Measurements from ENCODE around the gene PCCA.

Gene PCCA

GRCh38 chr13:100534147-100534843 is 445.4 kb downstream of the PCCA start:
- Histone ChIP-seq H3K27ac (no peak overlapping the region), H3K27me3 (ENCODE audit: insufficient read depth, low read depth, severe bottlenecking) (no peaks in the 10 kb centered on the region), H3K4me3 (ENCODE audit: low read depth, low read length) (no peak overlapping the region), H3K9me3 (ENCODE audit: severe bottlenecking) (no peaks in the 10 kb centered on the region), H3K36me3 (peaks cover 3% of the 10 kb centered on the region)
- TF ChIP-seq CTCF (IDR thresholded peaks at IDR 0.05; ENCODE audit: low read depth, low read length): no peak
- no peak for DNase-seq

GRCh38 chr13:100534911-100535310 is 446.0 kb downstream of the PCCA start:
- no peak for TF ChIP-seq CTCF (IDR thresholded peaks at IDR 0.05; ENCODE audit: low read depth, low read length)
- Histone ChIP-seq H3K4me3 (ENCODE audit: low read depth, low read length) (no peak overlapping the region), H3K27ac (no peak overlapping the region), H3K27me3 (ENCODE audit: insufficient read depth, low read depth, severe bottlenecking) (no peaks in the 10 kb centered on the region), H3K9me3 (ENCODE audit: severe bottlenecking) (no peaks in the 10 kb centered on the region), H3K36me3 (no peaks in the 10 kb centered on the region; the same call in 1 of the 2 replicates)
- DNase-seq: no peak

- no peak for TF ChIP-seq CTCF (IDR thresholded peaks at IDR 0.05; ENCODE audit: low read depth, low read length)
- no peak overlapping the region for H3K4me3 ChIP-seq (ENCODE audit: low read depth, low read length)
Observed at GRCh38 chr13:100535426-100536135, 446.7 kb downstream of the PCCA start.

GRCh38 chr13:100536643-100537180 is 447.8 kb downstream of the PCCA start:
- DNase-seq: no peak
- no peaks in the 10 kb centered on the region for H3K27me3 ChIP-seq (ENCODE audit: insufficient read depth, low read depth, severe bottlenecking)
- TF ChIP-seq CTCF (IDR thresholded peaks at IDR 0.05; ENCODE audit: low read depth, low read length): no peak
- H3K4me3 ChIP-seq (ENCODE audit: low read depth, low read length): no peak overlapping the region
- H3K9me3 ChIP-seq (ENCODE audit: severe bottlenecking): no peaks in the 10 kb centered on the region
- H3K27ac ChIP-seq: no peak overlapping the region
- H3K36me3 ChIP-seq: no peaks in the 10 kb centered on the region

More at GRCh38 chr13:100535426-100536135, 446.7 kb downstream of the PCCA start:
- H3K27ac ChIP-seq: no peak overlapping the region
- DNase-seq: no peak
- no peaks in the 10 kb centered on the region; the same call in 1 of the 2 replicates for H3K36me3 ChIP-seq
- H3K9me3 ChIP-seq (ENCODE audit: severe bottlenecking): no peaks in the 10 kb centered on the region
- H3K27me3 ChIP-seq (ENCODE audit: insufficient read depth, low read depth, severe bottlenecking): no peaks in the 10 kb centered on the region

- DNase-seq: no peak
- Histone ChIP-seq H3K27me3 (ENCODE audit: insufficient read depth, low read depth, severe bottlenecking) (no peaks in the 10 kb centered on the region), H3K9me3 (ENCODE audit: severe bottlenecking) (no peaks in the 10 kb centered on the region), H3K27ac (peak overlapping the region; percentile 6; the same call in 1 of the 2 replicates), H3K36me3 (no peaks in the 10 kb centered on the region), H3K4me3 (ENCODE audit: low read depth, low read length) (no peak overlapping the region)
- no peak for TF ChIP-seq CTCF (IDR thresholded peaks at IDR 0.05; ENCODE audit: low read depth, low read length)
Observed at GRCh38 chr13:100537486-100537885, 448.6 kb downstream of the PCCA start.
